RWPE2 (cell line): ENCODE data around the gene ERFE.

Experiments
- ATAC-seq: fragments of 200-7000 bp; cut with Tn5 transposase; 3 replicates; pipeline ENCODE4 v1.9.1; 2021; ENCODE audit warnings: low read depth
- DNase-seq: peaks from one replicate; pipeline ENCODE4 v3.0.0-alpha.2; 2020; ENCODE audit warnings: low spot score
- H3K27ac ChIP-seq: fragments of 450-650 bp; 2 replicates; pipeline ENCODE4 v1.5.1; 2017; ENCODE audit warnings: mild to moderate bottlenecking; ENCODE audit not compliant: poor library complexity, severe bottlenecking
- H3K27me3 ChIP-seq: fragments of 250-450 bp; sonication (Bioruptor Pico); 2 replicates; pipeline ENCODE4 v1.5.1; 2021; ENCODE audit warnings: mild to moderate bottlenecking, moderate library complexity; ENCODE audit not compliant: insufficient read depth, poor library complexity, severe bottlenecking
- H3K36me3 ChIP-seq: fragments of 250-450 bp; sonication (Bioruptor Pico); 2 replicates; pipeline ENCODE4 v1.5.1; 2020; ENCODE audit warnings: low read depth, mild to moderate bottlenecking, moderate library complexity
- H3K4me1 ChIP-seq: fragments of 250-450 bp; sonication (Bioruptor Pico); 2 replicates; pipeline ENCODE4 v1.5.1; 2021; ENCODE audit warnings: mild to moderate bottlenecking, moderate library complexity; ENCODE audit not compliant: insufficient read depth, poor library complexity, severe bottlenecking
- H3K4me3 ChIP-seq: fragments of 250-450 bp; sonication (Bioruptor Pico); 2 replicates; pipeline ENCODE4 v1.5.1; 2021; ENCODE audit warnings: mild to moderate bottlenecking, moderate library complexity; ENCODE audit not compliant: severe bottlenecking
- H3K9me3 ChIP-seq: fragments of 250-450 bp; sonication (Bioruptor Pico); 2 replicates; pipeline ENCODE4 v1.5.1; 2021; ENCODE audit warnings: mild to moderate bottlenecking, moderate library complexity; ENCODE audit not compliant: severe bottlenecking
- CTCF ChIP-seq: fragments of 450-650 bp; IDR thresholded peaks from one replicate; pipeline ENCODE4 v1.5.1; 2017; ENCODE audit warnings: mild to moderate bottlenecking, moderate library complexity; ENCODE audit not compliant: poor library complexity, severe bottlenecking

The ERFE gene

GRCh38 chr2:238140721-238141540, 17.8 kb upstream of the ERFE start:
- TF ChIP-seq CTCF: no peak
- H3K4me1 ChIP-seq: peaks cover 28% of the 10 kb centered on the region
- DNase-seq (no peak), ATAC-seq (no peak)
- no peaks in the 10 kb centered on the region for H3K27me3 ChIP-seq
- H3K27ac ChIP-seq: peak overlapping the region; percentile 20
- H3K36me3 ChIP-seq: no peaks in the 10 kb centered on the region
- no peak overlapping the region for H3K4me3 ChIP-seq
- H3K9me3 ChIP-seq: no peaks in the 10 kb centered on the region

GRCh38 chr2:238141541-238142318, 17.0 kb upstream of the ERFE start:
- Histone ChIP-seq H3K4me1 (peaks cover 28% of the 10 kb centered on the region), H3K36me3 (no peaks in the 10 kb centered on the region), H3K27me3 (no peaks in the 10 kb centered on the region), H3K9me3 (no peaks in the 10 kb centered on the region), H3K27ac (peak overlapping the region; percentile 20), H3K4me3 (no peak overlapping the region)
- peak; percentile 86 for DNase-seq
- peak; percentile 72 for ATAC-seq
- no peak for TF ChIP-seq CTCF

GRCh38 chr2:238142382-238143205, 16.2 kb upstream of the ERFE start:
- Histone ChIP-seq H3K36me3 (no peaks in the 10 kb centered on the region), H3K4me1 (peaks cover 28% of the 10 kb centered on the region), H3K4me3 (no peak overlapping the region), H3K9me3 (no peaks in the 10 kb centered on the region), H3K27ac (peak overlapping the region; percentile 20), H3K27me3 (no peaks in the 10 kb centered on the region)
- ATAC-seq (peak; percentile 30), DNase-seq (no peak)
- no peak for TF ChIP-seq CTCF

GRCh38 chr2:238143239-238143951, 15.4 kb upstream of the ERFE start:
- H3K36me3 ChIP-seq: no peaks in the 10 kb centered on the region
- peaks cover 28% of the 10 kb centered on the region for H3K4me1 ChIP-seq
- no peak for TF ChIP-seq CTCF
- no peak overlapping the region for H3K27ac ChIP-seq
- H3K4me3 ChIP-seq: no peak overlapping the region
- no peak for DNase-seq
- H3K9me3 ChIP-seq: no peaks in the 10 kb centered on the region
- H3K27me3 ChIP-seq: no peaks in the 10 kb centered on the region
- ATAC-seq: peak; percentile 53; the same call in 2 of the 3 replicates
